ENCODE measurements around the gene SLC38A8. TPM values are rescaled to one million over a fixed set of nuclear protein-coding genes. Genes with fewer than 3 reads are reported as not detected.

SLC38A8 gene
- total and polyA plus RNA-seq, 2 donors (not counting 1 experiment from before 2014, with no cell fraction given) = not detected

GRCh38 chr16:84081446-84081989 is 38.9 kb upstream of the SLC38A8 start:
- ChIA-PET POLR2A (no interaction called here), CTCF (no interaction called here)
- no peak for DNase-seq
- H3K4me3 Mint-ChIP-seq = no peak overlapping the region
- H3K4me1 ChIP-seq (ENCODE audit: control insufficient read depth in 2 of 2, insufficient read depth in 2 of 2, low read length in 2 of 2) = peaks cover 13 to 18% of the 10 kb centered on the region in 2 donors
- no peak overlapping the region for H3K27ac ChIP-seq (ENCODE audit: low read length in 2 of 2)
- peaks cover 82% of the 10 kb centered on the region for H4K20me1 ChIP-seq (ENCODE audit: control insufficient read depth, insufficient read depth, low read length, poor library complexity, severe bottlenecking)
- H3K4me1 Mint-ChIP-seq = peaks cover 16% of the 10 kb centered on the region
- H3K9me3 Mint-ChIP-seq (ENCODE audit: insufficient read depth) = no peaks in the 10 kb centered on the region
- H3K9me3 ChIP-seq (ENCODE audit: control extremely low read depth in 1 of 3, control insufficient read depth in 2 of 3, insufficient read depth in 1 of 3, low read length in 2 of 3) = no peaks in the 10 kb centered on the region
- H3K36me3 ChIP-seq (replicated peaks in 1 of 2; ENCODE audit: control extremely low read depth in 1 of 2, control insufficient read depth in 1 of 2, extremely low read depth in 1 of 2, insufficient read depth in 2 of 2, low read length in 1 of 2) = peaks cover 1 to 75% of the 10 kb centered on the region in 2 experiments
- H3K9ac ChIP-seq (ENCODE audit: low read length) = no peak overlapping the region
- peaks cover 47% of the 10 kb centered on the region for H3K79me2 ChIP-seq (ENCODE audit: control insufficient read depth, insufficient read depth, low read length)
- H3K4me3 ChIP-seq (ENCODE audit: control extremely low read depth in 1 of 5, extremely low read depth in 1 of 5, insufficient read depth in 1 of 5, low read depth in 2 of 5, low read length in 4 of 5) = no peak overlapping the region
- intact Hi-C loops (cut with micrococcal nuclease) = loop anchor here (10.0 kb wide), 1 partner anchor 423 kb away; the partner anchor contains the start of gene MEAK7
- ATAC-seq (ENCODE audit: low read depth) = no peak
- H2AFZ ChIP-seq (ENCODE audit: insufficient read depth, low read depth, low read length, poor library complexity, severe bottlenecking) = no peak overlapping the region
- no peaks in the 10 kb centered on the region for H3K27me3 Mint-ChIP-seq
- WGBS (ENCODE audit: insufficient coverage) = 91% methylated on average over 13 of the region's 14 CpGs
- no peak for TF ChIP-seq EZH2 (IDR thresholded peaks at IDR 0.05; ENCODE audit: borderline replicate concordance, insufficient read depth, low read depth, low read length, poor library complexity, severe bottlenecking)
- TF ChIP-seq, protein P1, sequence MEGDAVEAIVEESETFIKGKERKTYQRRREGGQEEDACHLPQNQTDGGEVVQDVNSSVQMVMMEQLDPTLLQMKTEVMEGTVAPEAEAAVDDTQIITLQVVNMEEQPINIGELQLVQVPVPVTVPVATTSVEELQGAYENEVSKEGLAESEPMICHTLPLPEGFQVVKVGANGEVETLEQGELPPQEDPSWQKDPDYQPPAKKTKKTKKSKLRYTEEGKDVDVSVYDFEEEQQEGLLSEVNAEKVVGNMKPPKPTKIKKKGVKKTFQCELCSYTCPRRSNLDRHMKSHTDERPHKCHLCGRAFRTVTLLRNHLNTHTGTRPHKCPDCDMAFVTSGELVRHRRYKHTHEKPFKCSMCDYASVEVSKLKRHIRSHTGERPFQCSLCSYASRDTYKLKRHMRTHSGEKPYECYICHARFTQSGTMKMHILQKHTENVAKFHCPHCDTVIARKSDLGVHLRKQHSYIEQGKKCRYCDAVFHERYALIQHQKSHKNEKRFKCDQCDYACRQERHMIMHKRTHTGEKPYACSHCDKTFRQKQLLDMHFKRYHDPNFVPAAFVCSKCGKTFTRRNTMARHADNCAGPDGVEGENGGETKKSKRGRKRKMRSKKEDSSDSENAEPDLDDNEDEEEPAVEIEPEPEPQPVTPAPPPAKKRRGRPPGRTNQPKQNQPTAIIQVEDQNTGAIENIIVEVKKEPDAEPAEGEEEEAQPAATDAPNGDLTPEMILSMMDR (IDR thresholded peaks at IDR 0.05) = no peak
- H3K27me3 ChIP-seq (replicated peaks in 1 of 4; ENCODE audit: control extremely low read depth in 1 of 4, control insufficient read depth in 3 of 4, insufficient read depth in 4 of 4, low read length in 3 of 4) = no peaks in the 10 kb centered on the region
- H3K4me2 ChIP-seq (replicated peaks; ENCODE audit: low read depth, low read length, poor library complexity, severe bottlenecking) = no peak overlapping the region
- no peak overlapping the region for H3K27ac Mint-ChIP-seq

GRCh38 chr16:84080813-84081212 is 38.2 kb upstream of the SLC38A8 start:
- Histone ChIP-seq H3K27ac (ENCODE audit: low read length in 2 of 2) (no peak overlapping the region), H3K9me3 (ENCODE audit: control extremely low read depth in 1 of 3, control insufficient read depth in 2 of 3, insufficient read depth in 1 of 3, low read length in 2 of 3) (no peaks in the 10 kb centered on the region), H4K20me1 (ENCODE audit: control insufficient read depth, insufficient read depth, low read length, poor library complexity, severe bottlenecking) (peaks cover 76% of the 10 kb centered on the region), H3K9ac (ENCODE audit: low read length) (no peak overlapping the region), H3K4me1 (ENCODE audit: control insufficient read depth in 2 of 2, insufficient read depth in 2 of 2, low read length in 2 of 2) (peaks cover 7 to 11% of the 10 kb centered on the region in 2 donors), H3K4me2 (replicated peaks; ENCODE audit: low read depth, low read length, poor library complexity, severe bottlenecking) (no peak overlapping the region), H2AFZ (ENCODE audit: insufficient read depth, low read depth, low read length, poor library complexity, severe bottlenecking) (no peak overlapping the region), H3K4me3 (ENCODE audit: control extremely low read depth in 1 of 5, extremely low read depth in 1 of 5, insufficient read depth in 1 of 5, low read depth in 2 of 5, low read length in 4 of 5) (no peak overlapping the region), H3K36me3 (replicated peaks in 1 of 2; ENCODE audit: control extremely low read depth in 1 of 2, control insufficient read depth in 1 of 2, extremely low read depth in 1 of 2, insufficient read depth in 2 of 2, low read length in 1 of 2) (peaks cover 1 to 76% of the 10 kb centered on the region in 2 experiments), H3K79me2 (ENCODE audit: control insufficient read depth, insufficient read depth, low read length) (peaks cover 51% of the 10 kb centered on the region), H3K27me3 (replicated peaks in 1 of 4; ENCODE audit: control extremely low read depth in 1 of 4, control insufficient read depth in 3 of 4, insufficient read depth in 4 of 4, low read length in 3 of 4) (no peaks in the 10 kb centered on the region)
- no peak for DNase-seq
- POLR2A ChIA-PET = no interaction called here
- H3K4me3 Mint-ChIP-seq = no peak overlapping the region
- H3K27ac Mint-ChIP-seq = no peak overlapping the region
- TF ChIP-seq, protein P1 (IDR thresholded peaks at IDR 0.05) = no peak
- TF ChIP-seq EZH2 (IDR thresholded peaks at IDR 0.05; ENCODE audit: borderline replicate concordance, insufficient read depth, low read depth, low read length, poor library complexity, severe bottlenecking) = no peak
- peaks cover 10% of the 10 kb centered on the region for H3K4me1 Mint-ChIP-seq
- no peak for ATAC-seq (ENCODE audit: low read depth)
- WGBS (ENCODE audit: insufficient coverage) = 94% methylated on average over 5 of the region's 6 CpGs
- intact Hi-C loops (cut with micrococcal nuclease) = loop anchor here (10.0 kb wide), 1 partner anchor 424 kb away; the partner anchor contains the start of gene MEAK7
- no peaks in the 10 kb centered on the region for H3K9me3 Mint-ChIP-seq (ENCODE audit: insufficient read depth)
- CTCF ChIA-PET = interaction anchor here (0.5 to 0.9 kb wide), 3 partner anchors 31 to 106 kb away, joined by 3 read pairs; partner anchors contain the start of gene TAF1C
- no peaks in the 10 kb centered on the region for H3K27me3 Mint-ChIP-seq
